ENCODE measurements around the gene LAMP1. TPM values are rescaled to one million over a fixed set of nuclear protein-coding genes. Genes with fewer than 3 reads are reported as not detected.

LAMP1 gene
- total and polyA plus RNA-seq, 2 of the 4 experiments (the other 2 are of a cell fraction): 60.6 to 229 TPM

GRCh38 chr13:113355621-113356020 is 58.6 kb downstream of the LAMP1 start:
- CTCF ChIA-PET: no interaction called here
- WGBS, 2 experiments (ENCODE audit: extremely low coverage in 2 of 2, insufficient read length in 1 of 2): 100% methylated on average over 2 of the region's 10 CpGs; no CpG with 5 or more reads in 1 of the 2 experiments

More at GRCh38 chr13:113355621-113356020, 58.6 kb downstream of the LAMP1 start:
- Histone ChIP-seq H2AK9ac (replicated peaks; ENCODE audit: low read depth, low read length, poor library complexity) (no peak overlapping the region), H3K18ac (ENCODE audit: low read depth, low read length) (no peak overlapping the region), H3K27me3 (ENCODE audit: control insufficient read depth, insufficient read depth, low read length) (peaks cover 7% of the 10 kb centered on the region), H2BK20ac (ENCODE audit: low read depth, low read length) (no peak overlapping the region), H4K91ac (ENCODE audit: insufficient read depth, low read depth, low read length) (no peak overlapping the region), H3K4me1 (ENCODE audit: control insufficient read depth, insufficient read depth, low read length) (no peaks in the 10 kb centered on the region; the same call in 1 of the 2 replicates), H3K4ac (ENCODE audit: low read depth, low read length) (no peak overlapping the region), H3K9me3 (ENCODE audit: control insufficient read depth, insufficient read depth, low read length) (no peaks in the 10 kb centered on the region), H3K27ac (ENCODE audit: insufficient read depth, low read length) (no peak overlapping the region), H3K4me2 (ENCODE audit: low read depth, low read length) (no peak overlapping the region), H3K9ac (ENCODE audit: low read depth, low read length) (no peak overlapping the region), H4K8ac (ENCODE audit: low read depth in 2 of 2, low read length in 2 of 2) (no peak overlapping the region), H2BK15ac (ENCODE audit: low read depth, low read length) (no peak overlapping the region), H3K9me1 (ENCODE audit: insufficient read depth, low read length) (no peaks in the 10 kb centered on the region), H2AFZ (replicated peaks; ENCODE audit: low read length, poor library complexity) (no peak overlapping the region), H3K23ac (ENCODE audit: low read depth, low read length) (no peak overlapping the region), H2AK5ac (ENCODE audit: low read depth, low read length) (no peak overlapping the region), H4K20me1 (ENCODE audit: insufficient read depth, low read length) (no peaks in the 10 kb centered on the region), H3K36me3 (ENCODE audit: control insufficient read depth, insufficient read depth, low read length) (no peaks in the 10 kb centered on the region), H3K4me3 (ENCODE audit: insufficient read depth, low read depth, low read length) (no peak overlapping the region), H3K14ac (replicated peaks; ENCODE audit: low read depth, low read length) (no peak overlapping the region), H3K56ac (ENCODE audit: extremely low read depth, insufficient read depth, low read length) (no peak overlapping the region), H3K79me1 (ENCODE audit: low read depth in 1 of 2, low read length in 2 of 2) (no peaks in the 10 kb centered on the region), H4K5ac (ENCODE audit: low read depth, low read length) (no peak overlapping the region), H2BK5ac (ENCODE audit: low read depth, low read length, poor library complexity, severe bottlenecking) (no peak overlapping the region), H2BK120ac (ENCODE audit: low read depth, low read length) (no peak overlapping the region)
- DNase-seq (no peak), ATAC-seq (ENCODE audit: low read depth) (no peak)
- intact Hi-C loops (cut with micrococcal nuclease) (no loop called here), dilution Hi-C loops (cut with HindIII; ENCODE audit: low sequenced_read_pairs, unreplicated experiment) (no loop called here), in situ Hi-C loops (cut with MboI; ENCODE audit: low sequenced_read_pairs) (no loop called here)
- POLR2A ChIA-PET (ENCODE audit: unreplicated experiment): no interaction called here
- no peak for TF ChIP-seq MAFK (IDR thresholded peaks at IDR 0.05; ENCODE audit: low read depth, low read length)
- TF ChIP-seq SMC3 (IDR thresholded peaks at IDR 0.05; ENCODE audit: low read depth, low read length): no peak
- no peak for TF ChIP-seq MXI1 (IDR thresholded peaks at IDR 0.05; ENCODE audit: borderline replicate concordance, low read depth, low read length)
- TF ChIP-seq RCOR1 (IDR thresholded peaks at IDR 0.05; ENCODE audit: insufficient replicate concordance, low read length): no peak
- TF ChIP-seq CEBPB (IDR thresholded peaks at IDR 0.05; ENCODE audit: low read depth, low read length): no peak
- TF ChIP-seq BHLHE40 (IDR thresholded peaks at IDR 0.05; ENCODE audit: low read depth, low read length): no peak
- no peak for TF ChIP-seq RAD21 (IDR thresholded peaks at IDR 0.05; ENCODE audit: low read length)
- TF ChIP-seq MAZ (IDR thresholded peaks at IDR 0.05; ENCODE audit: borderline replicate concordance, low read depth, low read length): no peak
- TF ChIP-seq ELK1 (IDR thresholded peaks at IDR 0.05; ENCODE audit: borderline replicate concordance, low read depth, low read length): no peak
- TF ChIP-seq FOS (IDR thresholded peaks at IDR 0.05; ENCODE audit: low read depth, low read length): no peak
- TF ChIP-seq NFE2L2 (IDR thresholded peaks at IDR 0.05; ENCODE audit: low read depth, low read length): no peak
- no TSS peak for BruUV-seq (replicated peaks)
